ENCODE measurements around the gene POLA2. TPM values are rescaled to one million over a fixed set of nuclear protein-coding genes. Genes with fewer than 3 reads are reported as not detected.
"Not testable (repeated sequence)": the region's sequence is repeated elsewhere in the genome, so short reads cannot be mapped to it uniquely, and the experiment has no call there.

The POLA2 gene
- total and polyA plus RNA-seq, 7 donors = 3.6 to 13.4 (median 4.9) TPM

DNA sequence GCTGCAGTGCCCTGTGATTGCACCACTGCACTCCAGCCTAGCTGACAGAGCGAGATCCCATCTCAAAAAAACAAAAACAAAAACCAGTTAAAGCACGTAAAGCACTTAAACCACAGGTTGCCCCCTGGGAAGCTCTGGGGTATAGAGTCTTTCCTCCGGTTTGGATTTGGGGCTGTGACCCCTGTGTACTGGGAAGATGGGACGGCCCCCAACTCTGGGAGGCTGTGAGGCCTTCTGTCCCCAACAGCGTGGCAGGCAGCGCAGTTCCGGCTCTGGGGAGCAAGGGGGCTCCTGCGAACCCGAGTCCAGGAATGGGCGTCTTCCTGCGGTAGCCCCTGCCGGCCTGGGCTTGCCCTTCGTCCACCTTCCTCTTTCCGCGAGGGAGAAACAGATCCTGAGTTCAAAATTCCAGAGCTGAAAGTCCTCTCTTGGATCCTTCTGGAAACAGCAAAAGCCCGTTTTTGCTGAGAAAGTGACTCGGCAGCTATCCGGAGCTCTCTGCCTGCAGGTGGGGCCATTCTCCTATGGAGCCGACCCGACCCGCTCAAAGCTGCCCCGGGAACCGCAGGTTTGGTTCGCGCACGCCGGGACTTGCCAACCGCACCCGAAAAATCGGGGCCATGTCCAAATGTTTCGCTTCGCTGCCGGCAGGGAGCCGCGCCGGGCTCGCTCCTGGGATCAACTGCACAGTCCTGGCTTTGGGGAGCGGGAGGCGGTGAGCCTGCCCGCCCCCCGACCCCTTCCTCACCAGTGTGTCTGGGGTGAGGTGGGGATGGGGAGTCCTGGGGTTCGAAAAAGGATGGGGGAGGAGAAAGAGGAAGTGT lies 36.3 kb upstream of the POLA2 start:
- Histone ChIP-seq H3K27me3 (no peaks in the 10 kb centered on the region), H3K9me3 (no peaks in the 10 kb centered on the region), H3K36me3 (no peaks in the 10 kb centered on the region), H3K4me1 (peaks cover 0 to 17% (median 13%) of the 10 kb centered on the region in 4 donors), H3K27ac (peak overlapping the region; percentile 54 to 62 (median 58)), H3K4me3 (peak overlapping the region; percentile 23 to 51 (median 46))
- intact Hi-C loops (cut with DNase I) = loop anchor here (2.0 kb wide), 1 partner anchor 105 kb away; no protein-coding TSS in a partner anchor
- TF ChIP-seq POLR2A (IDR thresholded peaks at IDR 0.05) = no peak
- TF ChIP-seq, protein P1, sequence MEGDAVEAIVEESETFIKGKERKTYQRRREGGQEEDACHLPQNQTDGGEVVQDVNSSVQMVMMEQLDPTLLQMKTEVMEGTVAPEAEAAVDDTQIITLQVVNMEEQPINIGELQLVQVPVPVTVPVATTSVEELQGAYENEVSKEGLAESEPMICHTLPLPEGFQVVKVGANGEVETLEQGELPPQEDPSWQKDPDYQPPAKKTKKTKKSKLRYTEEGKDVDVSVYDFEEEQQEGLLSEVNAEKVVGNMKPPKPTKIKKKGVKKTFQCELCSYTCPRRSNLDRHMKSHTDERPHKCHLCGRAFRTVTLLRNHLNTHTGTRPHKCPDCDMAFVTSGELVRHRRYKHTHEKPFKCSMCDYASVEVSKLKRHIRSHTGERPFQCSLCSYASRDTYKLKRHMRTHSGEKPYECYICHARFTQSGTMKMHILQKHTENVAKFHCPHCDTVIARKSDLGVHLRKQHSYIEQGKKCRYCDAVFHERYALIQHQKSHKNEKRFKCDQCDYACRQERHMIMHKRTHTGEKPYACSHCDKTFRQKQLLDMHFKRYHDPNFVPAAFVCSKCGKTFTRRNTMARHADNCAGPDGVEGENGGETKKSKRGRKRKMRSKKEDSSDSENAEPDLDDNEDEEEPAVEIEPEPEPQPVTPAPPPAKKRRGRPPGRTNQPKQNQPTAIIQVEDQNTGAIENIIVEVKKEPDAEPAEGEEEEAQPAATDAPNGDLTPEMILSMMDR (IDR thresholded peaks at IDR 0.05) = peak in 3 of 4 experiments; percentile 39 to 63 (median 43)
- DNase-seq = peak; percentile 85
- 13 to 14% methylated on average over 42 of the region's 42 CpGs for WGBS, 2 donors

DNA sequence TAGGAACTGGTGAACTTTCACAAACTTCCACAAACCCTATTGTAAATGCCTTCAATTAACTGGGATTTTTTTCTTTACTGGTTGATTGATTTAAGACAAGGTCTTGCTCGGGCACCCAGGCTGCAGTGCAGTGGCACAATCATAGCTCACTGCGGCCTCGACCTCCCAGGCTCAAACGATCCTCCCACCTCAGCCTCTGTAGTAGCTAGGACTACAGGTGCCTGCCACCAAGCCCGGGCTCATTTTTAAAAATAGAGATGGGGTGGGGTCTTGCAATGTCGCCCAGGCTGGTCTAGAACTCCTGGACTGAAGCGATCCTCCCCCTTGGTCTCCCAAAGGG lies 35.7 kb upstream of the POLA2 start:
- peaks cover 0 to 17% (median 13%) of the 10 kb centered on the region in 4 donors for H3K4me1 ChIP-seq
- H3K27me3 ChIP-seq = no peaks in the 10 kb centered on the region
- H3K36me3 ChIP-seq = no peaks in the 10 kb centered on the region
- TF ChIP-seq EP300 (IDR thresholded peaks at IDR 0.05) (no peak), POLR2AphosphoS5 (IDR thresholded peaks at IDR 0.05) (no peak), POLR2A (IDR thresholded peaks at IDR 0.05) (no peak)
- TF ChIP-seq, protein P1 (IDR thresholded peaks at IDR 0.05) = no peak
- no peak for DNase-seq
- peak overlapping the region; percentile 23 to 51 (median 46) for H3K4me3 ChIP-seq
- H3K9me3 ChIP-seq = no peaks in the 10 kb centered on the region
- intact Hi-C loops (cut with DNase I) = loop anchor here (2.0 kb wide), 1 partner anchor 105 kb away; no protein-coding TSS in a partner anchor
- 43 to 51% methylated on average over 7 of the region's 7 CpGs for WGBS, 2 donors
- peak overlapping the region; percentile 54 to 62 (median 58) for H3K27ac ChIP-seq

DNA sequence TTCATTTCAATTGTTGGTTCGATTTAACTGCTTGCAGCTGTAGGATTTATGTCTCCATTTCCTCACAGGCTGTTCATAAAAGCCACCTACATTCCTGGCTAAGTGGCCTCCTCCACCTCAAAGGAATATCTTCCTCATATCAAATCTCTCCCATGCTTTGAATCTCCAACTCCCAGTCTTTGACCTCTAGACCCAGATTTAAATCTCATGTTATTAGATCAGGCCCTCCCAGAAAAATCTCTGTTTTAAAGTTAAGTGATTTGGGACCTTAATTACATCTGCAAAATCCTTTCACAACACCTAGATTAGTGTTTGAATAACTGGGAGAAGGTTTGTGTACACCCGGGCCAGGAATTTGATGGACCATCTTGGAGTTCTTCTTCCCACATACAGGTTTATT lies 33.9 kb upstream of the POLA2 start:
- no peak for DNase-seq
- no peak overlapping the region for H3K4me3 ChIP-seq
- H3K27me3 ChIP-seq = no peaks in the 10 kb centered on the region
- H3K27ac ChIP-seq = no peak overlapping the region
- intact Hi-C loops (cut with DNase I) = loop anchor here (2.0 kb wide), 1 partner anchor 103 kb away; no protein-coding TSS in a partner anchor
- TF ChIP-seq, protein P1 (IDR thresholded peaks at IDR 0.05) = no peak
- TF ChIP-seq POLR2A (IDR thresholded peaks at IDR 0.05) (no peak), EP300 (IDR thresholded peaks at IDR 0.05) (no peak), POLR2AphosphoS5 (IDR thresholded peaks at IDR 0.05) (no peak)
- H3K36me3 ChIP-seq = no peaks in the 10 kb centered on the region
- H3K4me1 ChIP-seq = peaks cover 0 to 17% (median 13%) of the 10 kb centered on the region in 4 donors
- no peaks in the 10 kb centered on the region for H3K9me3 ChIP-seq
- WGBS, 2 donors = 63 to 85% methylated on average over 2 of the region's 2 CpGs

GRCh38 chr11:65236194-65237059 lies 25.3 kb upstream of the POLA2 start:
- Histone ChIP-seq H3K27me3 (no peaks in the 10 kb centered on the region), H3K36me3 (no peaks in the 10 kb centered on the region), H3K27ac (no peak overlapping the region), H3K4me1 (no peaks in the 10 kb centered on the region), H3K4me3 (no peak overlapping the region), H3K9me3 (no peaks in the 10 kb centered on the region)
- no peak for DNase-seq
- WGBS, 2 donors = 80 to 86% methylated on average over 23 of the region's 23 CpGs
- intact Hi-C loops (cut with DNase I) = no loop called here
- TF ChIP-seq EP300 (IDR thresholded peaks at IDR 0.05) (no peak), POLR2A (IDR thresholded peaks at IDR 0.05) (no peak), POLR2AphosphoS5 (IDR thresholded peaks at IDR 0.05) (no peak)
- TF ChIP-seq, protein P1 (IDR thresholded peaks at IDR 0.05) = no peak

DNA sequence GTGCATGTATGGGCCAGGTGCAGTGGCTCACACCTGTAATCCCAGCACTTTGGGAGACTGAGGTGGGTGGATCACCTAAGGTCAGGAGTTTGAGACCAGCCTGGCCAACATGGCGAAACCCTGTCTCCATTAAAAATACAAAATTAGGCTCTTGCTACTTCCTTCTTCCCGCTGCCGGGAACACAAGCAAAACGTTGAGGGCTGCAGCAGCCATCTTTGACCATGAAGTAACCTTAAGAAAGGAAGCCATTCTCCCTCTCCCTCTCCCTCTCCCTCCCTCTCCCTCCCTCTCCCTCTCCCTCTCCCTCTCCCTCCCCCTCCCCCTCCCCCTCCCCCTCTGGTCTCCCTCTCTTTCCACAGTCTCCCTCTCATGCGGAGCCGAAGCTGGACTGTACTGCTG lies 23.5 kb upstream of the POLA2 start:
- H3K4me3 ChIP-seq; H3K4me1 ChIP-seq; H3K27ac ChIP-seq; H3K36me3 ChIP-seq; H3K27me3 ChIP-seq; DNase-seq; H3K9me3 ChIP-seq; intact Hi-C loops (cut with DNase I): not testable (repeated sequence)
- 66 to 78% methylated on average over 4 to 5 of the region's 6 CpGs for WGBS, 2 donors

Data from sigmoid colon (tissue), 7 donors.